H9 (cell line): ENCODE measurements around the gene DLX1. TPM values are rescaled to one million over a fixed set of nuclear protein-coding genes. Genes with fewer than 3 reads are reported as not detected.

Experiments
- DNase-seq: peaks from one replicate; pipeline ENCODE4 v3.0.0-alpha.2; 2017
- H2AFZ ChIP-seq: one replicate; pipeline ENCODE4 v1.6.1; 2013; ENCODE audit warnings: mild to moderate bottlenecking, low read length, control low read depth, moderate library complexity
- H2AK5ac ChIP-seq: 2 replicates; pipeline ENCODE4 v1.6.1; 2013; ENCODE audit warnings: low read length, control low read depth, mixed read lengths; ENCODE audit not compliant: insufficient read length
- H2BK120ac ChIP-seq: one replicate; pipeline ENCODE4 v1.6.1; 2013; ENCODE audit warnings: low read depth, mild to moderate bottlenecking, low read length, control low read depth, inconsistent platforms; ENCODE audit not compliant: poor library complexity, severe bottlenecking
- H2BK12ac ChIP-seq: 2 replicates; pipeline ENCODE4 v1.6.1; 2013; ENCODE audit warnings: low read length, control low read depth, mixed read lengths, low read depth; ENCODE audit not compliant: insufficient read length
- H2BK15ac ChIP-seq: 2 replicates; pipeline ENCODE4 v1.6.1; 2013; ENCODE audit warnings: low read depth, low read length, control low read depth
- H2BK20ac ChIP-seq: one replicate; pipeline ENCODE4 v1.6.1; 2013; ENCODE audit warnings: low read depth, mild to moderate bottlenecking, low read length, control low read depth, inconsistent platforms; ENCODE audit not compliant: poor library complexity, severe bottlenecking
- H2BK5ac ChIP-seq: 2 replicates; pipeline ENCODE4 v1.6.1; 2013; ENCODE audit warnings: low read length, control low read depth, mixed read lengths; ENCODE audit not compliant: insufficient read length
- H3K14ac ChIP-seq: 2 replicates; pipeline ENCODE4 v1.6.1; 2013; ENCODE audit warnings: low read length, control low read depth; ENCODE audit not compliant: insufficient read depth
- H3K18ac ChIP-seq: 2 replicates; pipeline ENCODE4 v1.6.1; 2013; ENCODE audit warnings: low read depth, mild to moderate bottlenecking, mixed read lengths, low read length, control low read depth; ENCODE audit not compliant: insufficient read length
- H3K23ac ChIP-seq: 2 replicates; pipeline ENCODE4 v1.6.1; 2013; ENCODE audit warnings: low read length, control low read depth, mixed read lengths, low read depth; ENCODE audit not compliant: insufficient read length
- H3K23me2 ChIP-seq: 2 replicates; pipeline ENCODE4 v1.6.1; 2013; ENCODE audit warnings: low read depth, mild to moderate bottlenecking, mixed read lengths, low read length, control low read depth; ENCODE audit not compliant: insufficient read length, poor library complexity, severe bottlenecking
- H3K27ac ChIP-seq: 2 replicates; pipeline ENCODE4 v1.5.1; 2013; ENCODE audit warnings: low read length, control low read depth, mixed read lengths, low read depth; ENCODE audit not compliant: insufficient read length
- H3K27me3 ChIP-seq: 2 replicates; pipeline ENCODE4 v1.6.1; 2013; ENCODE audit warnings: low read length, control low read depth, inconsistent platforms; ENCODE audit not compliant: insufficient read depth
- H3K4ac ChIP-seq: 2 replicates; pipeline ENCODE4 v1.6.1; 2013; ENCODE audit warnings: low read depth, mild to moderate bottlenecking, control low read depth, inconsistent platforms, low read length, moderate library complexity
- H3K4me1 ChIP-seq: 2 replicates; pipeline ENCODE4 v1.6.1; 2013; ENCODE audit warnings: low read length, control low read depth, inconsistent platforms; ENCODE audit not compliant: insufficient read depth
- H3K4me2 ChIP-seq: 2 replicates; pipeline ENCODE4 v1.6.1; 2013; ENCODE audit warnings: low read length, control low read depth, mixed read lengths; ENCODE audit not compliant: insufficient read length, insufficient read depth
- H3K56ac ChIP-seq: 2 replicates; pipeline ENCODE4 v1.6.1; 2013; ENCODE audit warnings: low read depth, mild to moderate bottlenecking, mixed read lengths, low read length, control low read depth; ENCODE audit not compliant: insufficient read length
- H3K79me1 ChIP-seq: 2 replicates; pipeline ENCODE4 v1.6.1; 2013; ENCODE audit warnings: low read depth, mild to moderate bottlenecking, moderate library complexity, low read length, control low read depth, inconsistent platforms; ENCODE audit not compliant: insufficient read depth, poor library complexity, severe bottlenecking
- H3K79me2 ChIP-seq: 2 replicates; pipeline ENCODE4 v1.6.1; 2013; ENCODE audit warnings: low read length, control low read depth, inconsistent platforms; ENCODE audit not compliant: insufficient read depth
- H3K9ac ChIP-seq: 2 replicates; pipeline ENCODE4 v1.6.1; 2013; ENCODE audit warnings: low read length, control low read depth, mixed read lengths; ENCODE audit not compliant: insufficient read length; ENCODE audit errors: extremely low read depth
- H3K9me3 ChIP-seq: one replicate; pipeline ENCODE4 v1.6.1; 2013; ENCODE audit warnings: low read depth, low read length, inconsistent platforms; ENCODE audit not compliant: control insufficient read depth
- H3T11ph ChIP-seq: one replicate; pipeline ENCODE4 v1.6.1; 2013; ENCODE audit warnings: mild to moderate bottlenecking, low read length, control low read depth, inconsistent platforms
- H4K20me1 ChIP-seq: one replicate; pipeline ENCODE4 v1.6.1; 2013; ENCODE audit not compliant: control insufficient read depth, insufficient read length, insufficient read depth
- H4K5ac ChIP-seq: 2 replicates; pipeline ENCODE4 v1.6.1; 2013; ENCODE audit warnings: low read depth, mild to moderate bottlenecking, mixed read lengths, low read length, control low read depth; ENCODE audit not compliant: insufficient read length
- H4K8ac ChIP-seq: replicated peaks from 2 replicates; pipeline ENCODE4 v1.6.1; 2013; ENCODE audit warnings: low read length, control low read depth, mixed read lengths, low read depth; ENCODE audit not compliant: insufficient read length
- H4K91ac ChIP-seq: 2 replicates; pipeline ENCODE4 v1.6.1; 2013; ENCODE audit warnings: low read depth, mild to moderate bottlenecking, moderate library complexity, mixed read lengths, low read length, control low read depth; ENCODE audit not compliant: insufficient read length
- H3K27ac Mint-ChIP-seq, 3 experiments: 2 replicates in 2 of 3; 3 replicates in 1 of 3; pipeline ENCODE4 v1.8.0; 2020 to 2021; ENCODE audit warnings: mixed read lengths in 3 of 3, mild to moderate bottlenecking in 1 of 3, moderate library complexity in 1 of 3
- H3K27me3 Mint-ChIP-seq: 2 replicates; pipeline ENCODE4 v1.8.0; 2021; ENCODE audit warnings: low read depth, mild to moderate bottlenecking, moderate library complexity, mixed read lengths
- H3K36me3 Mint-ChIP-seq, 3 experiments: 2 replicates in 2 of 3; 3 replicates in 1 of 3; pipeline ENCODE4 v1.8.0; 2020 to 2021; ENCODE audit warnings: low read depth in 3 of 3, mixed read lengths in 3 of 3; ENCODE audit not compliant: insufficient read depth in 1 of 3
- H3K4me1 Mint-ChIP-seq, 2 experiments: 2 replicates each; pipeline ENCODE4 v1.8.0; 2020; ENCODE audit warnings: mixed read lengths in 2 of 2
- H3K4me3 Mint-ChIP-seq, 2 experiments: 2 replicates in 1 of 2; 3 replicates in 1 of 2; pipeline ENCODE4 v1.8.0; 2020 to 2021; ENCODE audit warnings: mild to moderate bottlenecking in 2 of 2, mixed read lengths in 2 of 2, moderate library complexity in 1 of 2
- H3K9me3 Mint-ChIP-seq, 2 experiments: 2 replicates in 1 of 2; 3 replicates in 1 of 2; pipeline ENCODE4 v1.8.0; 2020; ENCODE audit warnings: mild to moderate bottlenecking in 2 of 2, mixed read lengths in 2 of 2, moderate library complexity in 1 of 2
- WGBS: extraction: QIAGEN DNeasy Blood & Tissue Kit; methylation state at CpG from one replicate; pipeline ENCODE4 v1.1.7; 2013; ENCODE audit warnings: missing lambda C conversion rate, low lambda C conversion rate, mixed read lengths; ENCODE audit not compliant: insufficient read length; ENCODE audit errors: extremely low coverage; 5-methylcytosine and 5-hydroxymethylcytosine counted together
- total RNA-seq: library from RNA; stranded (reverse); gene quantifications from 2 replicates; pipeline ENCODE4 v1.2.1, GENCODE V29; 2021
- TF ChIP-seq, protein P1 (sequence below): fragments of 200-600 bp; sonication (generic); conservative IDR thresholded peaks from 3 replicates; pipeline ENCODE4 v1.8.0; 2021; ENCODE audit warnings: antibody characterized with exemption, mild to moderate bottlenecking

DLX1 gene
- total RNA-seq, 1 experiment from 2014 or later: not detected

DNA sequence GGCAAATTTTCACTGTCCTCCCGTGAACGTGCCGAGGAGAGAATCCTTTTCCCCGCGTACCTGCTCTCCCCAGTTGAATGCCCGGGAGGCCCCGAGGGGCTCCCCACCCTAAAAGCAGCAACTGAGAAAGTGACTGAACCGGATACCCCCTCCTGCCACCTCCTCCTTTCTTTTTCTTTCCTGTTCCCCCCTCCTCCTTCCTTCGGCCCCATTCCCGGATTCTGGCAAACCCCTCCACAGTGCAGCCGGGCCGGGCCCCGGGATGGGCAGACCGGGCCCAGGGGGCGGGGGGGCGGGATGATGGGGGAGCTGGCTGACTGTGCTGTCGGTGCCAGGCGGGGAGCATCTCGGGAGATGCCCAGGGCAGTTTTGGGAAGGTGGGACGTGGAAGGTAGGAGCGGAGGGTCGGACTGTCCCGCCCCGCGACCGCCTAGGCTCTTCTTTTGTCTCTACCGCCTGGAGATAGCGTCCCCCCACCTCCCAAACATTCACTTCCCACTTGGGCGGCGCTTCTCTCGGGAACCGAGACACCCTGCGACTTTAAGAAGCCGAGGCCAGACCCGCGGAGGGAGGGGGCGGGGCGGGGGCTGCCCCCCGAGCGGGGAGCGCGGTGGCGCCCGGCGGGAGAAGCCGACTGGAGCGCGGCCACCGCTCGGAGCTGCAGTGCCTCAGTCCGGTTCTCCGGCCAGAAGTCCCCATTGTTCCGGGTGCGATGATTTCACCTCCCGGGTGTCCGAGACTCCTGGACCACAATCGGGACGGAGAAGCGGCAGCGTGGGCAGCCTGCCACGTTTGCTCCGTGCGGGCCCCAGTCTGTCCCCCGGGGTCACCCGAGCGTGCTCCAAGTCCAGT is 9.2 kb downstream of the DLX1 start:
- no CpG with 5 or more reads among the region's 66 CpGs for WGBS

More for the DNA sequence above, 9.2 kb downstream of the DLX1 start:
- H3K23me2 ChIP-seq: peaks cover 20% of the 10 kb centered on the region
- H2BK5ac ChIP-seq: no peak overlapping the region
- Mint-ChIP-seq H3K27me3 (peaks cover 100% of the 10 kb centered on the region), H3K27ac (no peak overlapping the region), H3K4me1 (peaks cover 32 to 52% of the 10 kb centered on the region in 2 experiments), H3K9me3 (peaks cover 5 to 16% of the 10 kb centered on the region in 2 experiments; a peak in 3 of 5 replicates), H3K36me3 (peaks cover 0 to 2% (median 1%) of the 10 kb centered on the region in 3 experiments; a peak in 4 of 7 replicates), H3K4me3 (peak overlapping the region; percentile 50 to 84; a peak in 4 of 5 replicates)
- H2BK20ac ChIP-seq: no peak overlapping the region
- H4K5ac ChIP-seq: no peak overlapping the region
- peaks cover 89% of the 10 kb centered on the region for H3K27me3 ChIP-seq
- H3T11ph ChIP-seq: no peak overlapping the region
- no peak overlapping the region for H3K23ac ChIP-seq
- H2BK120ac ChIP-seq: no peak overlapping the region
- no peak overlapping the region for H4K91ac ChIP-seq
- peak overlapping the region; percentile 89 for H3K4me2 ChIP-seq
- no peaks in the 10 kb centered on the region for H3K79me2 ChIP-seq
- H3K27ac ChIP-seq: no peak overlapping the region
- no peak overlapping the region for H3K56ac ChIP-seq
- no peaks in the 10 kb centered on the region for H3K4me1 ChIP-seq
- H3K14ac ChIP-seq: no peak overlapping the region
- no peak overlapping the region for H2BK12ac ChIP-seq
- no peak overlapping the region for H2AK5ac ChIP-seq
- no peak for DNase-seq
- H3K9ac ChIP-seq: no peak overlapping the region
- H3K4ac ChIP-seq: no peak overlapping the region
- no peaks in the 10 kb centered on the region for H4K20me1 ChIP-seq
- H3K18ac ChIP-seq: no peak overlapping the region
- no peaks in the 10 kb centered on the region for H3K9me3 ChIP-seq
- H4K8ac ChIP-seq: no peak overlapping the region
- H2AFZ ChIP-seq: no peak overlapping the region
- no peaks in the 10 kb centered on the region for H3K79me1 ChIP-seq
- TF ChIP-seq, protein P1, sequence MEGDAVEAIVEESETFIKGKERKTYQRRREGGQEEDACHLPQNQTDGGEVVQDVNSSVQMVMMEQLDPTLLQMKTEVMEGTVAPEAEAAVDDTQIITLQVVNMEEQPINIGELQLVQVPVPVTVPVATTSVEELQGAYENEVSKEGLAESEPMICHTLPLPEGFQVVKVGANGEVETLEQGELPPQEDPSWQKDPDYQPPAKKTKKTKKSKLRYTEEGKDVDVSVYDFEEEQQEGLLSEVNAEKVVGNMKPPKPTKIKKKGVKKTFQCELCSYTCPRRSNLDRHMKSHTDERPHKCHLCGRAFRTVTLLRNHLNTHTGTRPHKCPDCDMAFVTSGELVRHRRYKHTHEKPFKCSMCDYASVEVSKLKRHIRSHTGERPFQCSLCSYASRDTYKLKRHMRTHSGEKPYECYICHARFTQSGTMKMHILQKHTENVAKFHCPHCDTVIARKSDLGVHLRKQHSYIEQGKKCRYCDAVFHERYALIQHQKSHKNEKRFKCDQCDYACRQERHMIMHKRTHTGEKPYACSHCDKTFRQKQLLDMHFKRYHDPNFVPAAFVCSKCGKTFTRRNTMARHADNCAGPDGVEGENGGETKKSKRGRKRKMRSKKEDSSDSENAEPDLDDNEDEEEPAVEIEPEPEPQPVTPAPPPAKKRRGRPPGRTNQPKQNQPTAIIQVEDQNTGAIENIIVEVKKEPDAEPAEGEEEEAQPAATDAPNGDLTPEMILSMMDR: no peak
- H2BK15ac ChIP-seq: no peak overlapping the region
